Endothelial cell (in vitro differentiated cells): Measurements from ENCODE around the gene ERC1. TPM values are rescaled to one million over a fixed set of nuclear protein-coding genes. Genes with fewer than 3 reads are reported as not detected.

Source experiments
- DNase-seq: peaks from one replicate; pipeline ENCODE4 v3.0.0; 2021; ENCODE audit warnings: low spot score
- H3K27ac Mint-ChIP-seq: one replicate; pipeline ENCODE4 v1.8.0; 2021; ENCODE audit warnings: mixed read lengths, inconsistent platforms; ENCODE audit not compliant: unreplicated experiment
- H3K27me3 Mint-ChIP-seq: one replicate; pipeline ENCODE4 v1.8.0; 2021; ENCODE audit warnings: mild to moderate bottlenecking, moderate library complexity, mixed read lengths, inconsistent platforms; ENCODE audit not compliant: unreplicated experiment
- H3K36me3 Mint-ChIP-seq: one replicate; pipeline ENCODE4 v1.8.0; 2021; ENCODE audit warnings: mild to moderate bottlenecking, low read depth, mixed read lengths, inconsistent platforms; ENCODE audit not compliant: unreplicated experiment
- H3K4me1 Mint-ChIP-seq: one replicate; pipeline ENCODE4 v1.8.0; 2021; ENCODE audit warnings: mild to moderate bottlenecking, mixed read lengths, inconsistent platforms; ENCODE audit not compliant: unreplicated experiment
- H3K4me3 Mint-ChIP-seq: one replicate; pipeline ENCODE4 v1.8.0; 2021; ENCODE audit warnings: mild to moderate bottlenecking, mixed read lengths, inconsistent platforms; ENCODE audit not compliant: unreplicated experiment
- H3K9me3 Mint-ChIP-seq: one replicate; pipeline ENCODE4 v1.8.0; 2021; ENCODE audit warnings: mixed read lengths, inconsistent platforms; ENCODE audit not compliant: unreplicated experiment
- total RNA-seq: library from RNA; stranded (reverse); fragmentation: NEBNext Ultra II Directional; extraction: Animal tissue kit (Norgen Biotek cat#: 25700); gene quantifications from one replicate; pipeline ENCODE4 v1.2.1, GENCODE V29; 2021; ENCODE audit not compliant: unreplicated experiment
- TF ChIP-seq, protein P1 (sequence below): fragments of 200-600 bp; sonication (generic); IDR thresholded peaks from one replicate; pipeline ENCODE4 v1.5.0; 2021; ENCODE audit warnings: antibody characterized with exemption; ENCODE audit not compliant: unreplicated experiment

The ERC1 gene
- total RNA-seq, 1 donor from 2014 or later: 57.9 TPM

DNA sequence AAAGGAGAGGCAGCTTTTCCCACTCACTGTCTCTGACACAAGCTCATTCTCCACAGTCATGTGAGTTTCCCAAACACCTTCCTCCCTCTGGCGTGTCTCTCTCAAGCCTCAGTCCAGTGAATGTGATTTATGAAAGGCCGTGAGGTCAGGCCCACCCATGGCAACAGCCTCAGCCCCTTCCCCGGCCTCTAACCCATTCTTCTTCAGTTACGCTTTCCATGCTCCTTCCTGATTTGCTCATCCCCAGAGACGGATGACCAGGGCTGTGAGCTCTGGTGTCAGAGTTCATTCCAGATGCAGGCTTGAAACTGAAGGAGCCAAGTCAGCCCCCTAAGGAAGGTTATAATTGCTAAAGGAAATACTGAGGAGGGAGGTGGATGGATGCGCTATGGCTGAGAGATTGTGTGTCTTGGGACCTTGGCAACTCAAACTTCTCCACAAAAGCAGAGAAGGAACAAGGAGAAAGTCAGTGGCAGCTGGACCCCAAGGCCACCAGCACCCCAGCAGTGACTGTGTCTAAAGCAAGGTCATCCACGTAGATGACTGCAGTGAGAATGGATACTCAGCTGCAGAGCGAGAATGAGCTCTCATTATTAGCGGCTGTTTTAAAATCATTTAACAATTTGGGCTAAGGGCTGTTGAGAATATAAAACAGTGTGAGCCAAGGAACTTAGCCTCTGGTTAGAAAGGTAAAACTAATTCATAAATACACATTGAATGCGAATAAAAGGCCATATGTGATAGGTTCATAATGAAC lies 519.2 kb downstream of the ERC1 start:
- no peak for DNase-seq
- no peak overlapping the region for H3K4me3 Mint-ChIP-seq
- H3K27ac Mint-ChIP-seq: no peak overlapping the region
- no peaks in the 10 kb centered on the region for H3K36me3 Mint-ChIP-seq
- H3K27me3 Mint-ChIP-seq: peaks cover 1% of the 10 kb centered on the region
- no peaks in the 10 kb centered on the region for H3K4me1 Mint-ChIP-seq
- no peaks in the 10 kb centered on the region for H3K9me3 Mint-ChIP-seq
- TF ChIP-seq, protein P1, sequence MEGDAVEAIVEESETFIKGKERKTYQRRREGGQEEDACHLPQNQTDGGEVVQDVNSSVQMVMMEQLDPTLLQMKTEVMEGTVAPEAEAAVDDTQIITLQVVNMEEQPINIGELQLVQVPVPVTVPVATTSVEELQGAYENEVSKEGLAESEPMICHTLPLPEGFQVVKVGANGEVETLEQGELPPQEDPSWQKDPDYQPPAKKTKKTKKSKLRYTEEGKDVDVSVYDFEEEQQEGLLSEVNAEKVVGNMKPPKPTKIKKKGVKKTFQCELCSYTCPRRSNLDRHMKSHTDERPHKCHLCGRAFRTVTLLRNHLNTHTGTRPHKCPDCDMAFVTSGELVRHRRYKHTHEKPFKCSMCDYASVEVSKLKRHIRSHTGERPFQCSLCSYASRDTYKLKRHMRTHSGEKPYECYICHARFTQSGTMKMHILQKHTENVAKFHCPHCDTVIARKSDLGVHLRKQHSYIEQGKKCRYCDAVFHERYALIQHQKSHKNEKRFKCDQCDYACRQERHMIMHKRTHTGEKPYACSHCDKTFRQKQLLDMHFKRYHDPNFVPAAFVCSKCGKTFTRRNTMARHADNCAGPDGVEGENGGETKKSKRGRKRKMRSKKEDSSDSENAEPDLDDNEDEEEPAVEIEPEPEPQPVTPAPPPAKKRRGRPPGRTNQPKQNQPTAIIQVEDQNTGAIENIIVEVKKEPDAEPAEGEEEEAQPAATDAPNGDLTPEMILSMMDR: no peak

GRCh38 chr12:1515010-1515409 lies 524.0 kb downstream of the ERC1 start:
- TF ChIP-seq, protein P1: no peak
- no peaks in the 10 kb centered on the region for H3K36me3 Mint-ChIP-seq
- no peak overlapping the region for H3K27ac Mint-ChIP-seq
- no peak for DNase-seq
- H3K9me3 Mint-ChIP-seq: no peaks in the 10 kb centered on the region
- peaks cover 4% of the 10 kb centered on the region for H3K27me3 Mint-ChIP-seq
- H3K4me1 Mint-ChIP-seq: peaks cover 20% of the 10 kb centered on the region
- H3K4me3 Mint-ChIP-seq: no peak overlapping the region

GRCh38 chr12:1515428-1515827 lies 524.4 kb downstream of the ERC1 start:
- no peaks in the 10 kb centered on the region for H3K9me3 Mint-ChIP-seq
- TF ChIP-seq, protein P1: no peak
- H3K36me3 Mint-ChIP-seq: no peaks in the 10 kb centered on the region
- no peak overlapping the region for H3K27ac Mint-ChIP-seq
- no peak for DNase-seq
- peaks cover 20% of the 10 kb centered on the region for H3K4me1 Mint-ChIP-seq
- H3K27me3 Mint-ChIP-seq: peaks cover 4% of the 10 kb centered on the region
- no peak overlapping the region for H3K4me3 Mint-ChIP-seq

DNA sequence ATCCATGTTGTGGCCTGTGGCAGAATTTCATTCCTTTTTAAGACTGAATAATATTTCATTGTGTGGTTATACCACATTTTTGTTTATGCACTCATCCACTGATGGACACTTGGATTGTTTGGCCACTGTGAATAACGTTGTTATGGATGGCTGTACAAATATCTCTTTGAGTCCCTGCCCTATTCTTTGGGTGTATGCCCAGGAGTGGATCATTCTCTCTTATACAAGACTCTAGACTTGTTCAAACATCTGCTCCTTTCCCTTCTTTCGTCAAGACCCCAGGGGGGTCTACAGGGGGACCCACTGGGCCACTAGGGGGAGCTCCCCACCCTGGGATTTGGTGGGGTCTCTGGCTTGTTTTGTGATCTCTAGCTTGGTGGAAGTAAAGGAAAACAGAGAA lies 526.0 kb downstream of the ERC1 start:
- no peak overlapping the region for H3K27ac Mint-ChIP-seq
- DNase-seq: peak; percentile 67
- TF ChIP-seq, protein P1: peak; percentile 72
- H3K4me1 Mint-ChIP-seq: peaks cover 20% of the 10 kb centered on the region
- H3K27me3 Mint-ChIP-seq: peaks cover 4% of the 10 kb centered on the region
- no peak overlapping the region for H3K4me3 Mint-ChIP-seq
- no peaks in the 10 kb centered on the region for H3K9me3 Mint-ChIP-seq
- no peaks in the 10 kb centered on the region for H3K36me3 Mint-ChIP-seq

- Mint-ChIP-seq H3K27me3 (peaks cover 6% of the 10 kb centered on the region), H3K36me3 (no peaks in the 10 kb centered on the region), H3K4me3 (no peak overlapping the region), H3K9me3 (no peaks in the 10 kb centered on the region), H3K27ac (no peak overlapping the region), H3K4me1 (peaks cover 21% of the 10 kb centered on the region)
- no peak for DNase-seq
- TF ChIP-seq, protein P1: no peak
These were observed 526.9 kb downstream of the ERC1 start for GRCh38 chr12:1517734-1518525.
